GM23248 (cell line): Measurements from ENCODE around the gene FOXQ1.

Source experiments
- EZH2 ChIP-seq: fragments of 200-600 bp; sonication (generic); IDR thresholded peaks from 2 replicates; pipeline ENCODE4 v1.6.1; 2018; ENCODE audit warnings: antibody characterized with exemption, mild to moderate bottlenecking; ENCODE audit not compliant: insufficient read depth, poor library complexity, severe bottlenecking
- EZH2phosphoT487 ChIP-seq: fragments of 200-600 bp; sonication (generic); IDR thresholded peaks from 2 replicates; pipeline ENCODE4 v1.6.1; 2018; ENCODE audit warnings: antibody characterized with exemption, moderate library complexity, mild to moderate bottlenecking, low read depth; ENCODE audit not compliant: insufficient read depth

DNA sequence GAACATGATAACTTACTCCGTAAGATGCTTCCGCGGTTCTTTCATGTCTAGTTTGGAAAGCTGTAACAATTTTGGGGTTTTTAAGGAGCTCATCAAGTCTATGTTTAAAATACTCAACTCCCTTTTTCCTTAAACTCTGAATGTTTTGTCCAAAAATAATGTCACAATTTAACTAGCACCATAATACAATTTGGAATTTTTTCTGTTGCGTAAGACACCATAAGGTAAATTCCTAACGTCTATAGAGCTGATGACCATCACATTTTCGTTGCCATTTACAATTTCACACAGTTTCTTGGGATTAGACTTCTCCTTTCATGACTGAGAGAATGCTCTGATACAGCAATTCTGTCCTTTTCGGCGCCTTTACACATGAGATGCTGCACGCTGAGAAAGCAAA lies 50.7 kb downstream of the FOXQ1 start:
- TF ChIP-seq EZH2, result no peak
- TF ChIP-seq EZH2phosphoT487, result no peak
